ENCODE results near the gene HDAC4. TPM values are rescaled to one million over a fixed set of nuclear protein-coding genes. Genes with fewer than 3 reads are reported as not detected.

HDAC4 gene
- total and polyA plus RNA-seq, 2 of the 4 experiments (the other 2 are of a cell fraction): 4.1 to 7.2 TPM

DNA sequence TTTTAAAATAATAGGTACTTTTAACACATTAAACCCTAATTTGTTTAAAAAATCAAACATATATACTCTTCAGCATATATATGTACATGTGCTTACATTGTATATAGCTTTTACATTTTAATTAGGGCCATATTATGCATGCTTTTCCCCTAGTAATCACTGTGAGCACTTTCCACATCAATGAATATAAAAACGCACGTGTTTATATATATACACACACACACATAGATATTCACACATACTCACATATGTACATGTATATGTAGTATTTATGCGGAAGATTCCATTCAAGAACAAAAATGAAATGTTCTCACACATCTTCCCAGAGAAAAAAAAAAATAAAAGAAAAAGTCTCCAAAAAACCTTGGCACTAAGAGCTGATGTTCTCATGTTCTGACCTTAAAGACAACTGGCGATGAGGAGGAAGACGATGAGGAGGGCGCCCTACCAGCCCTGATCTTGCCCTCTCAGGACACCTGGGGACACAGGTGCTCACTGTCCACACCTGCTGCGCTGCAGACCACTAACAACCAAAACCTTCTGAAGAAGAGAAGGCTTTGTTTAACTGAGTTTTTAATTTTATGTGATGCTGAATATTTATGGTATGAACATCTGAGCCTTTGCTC, 184.7 kb downstream of the HDAC4 start:
- H2BK5ac ChIP-seq (ENCODE audit: low read depth, low read length, poor library complexity, severe bottlenecking): no peak overlapping the region
- 80% methylated on average over 1 of the region's 7 CpGs; no CpG with 5 or more reads in 1 of the 2 experiments for WGBS, 2 experiments (ENCODE audit: extremely low coverage in 2 of 2, insufficient read length in 1 of 2)
- H4K20me1 ChIP-seq (ENCODE audit: insufficient read depth, low read length): peaks cover 35% of the 10 kb centered on the region
- no peak overlapping the region for H3K9ac ChIP-seq (ENCODE audit: low read depth, low read length)
- no peak overlapping the region for H2AK9ac ChIP-seq (replicated peaks; ENCODE audit: low read depth, low read length, poor library complexity)
- H3K9me3 ChIP-seq (ENCODE audit: control insufficient read depth, insufficient read depth, low read length): no peaks in the 10 kb centered on the region
- H3K18ac ChIP-seq (ENCODE audit: low read depth, low read length): no peak overlapping the region
- H3K79me1 ChIP-seq (ENCODE audit: low read depth in 1 of 2, low read length in 2 of 2): peaks cover 21 to 48% of the 10 kb centered on the region in 2 experiments
- no peak overlapping the region for H2AK5ac ChIP-seq (ENCODE audit: low read depth, low read length)
- no peak overlapping the region for H2BK120ac ChIP-seq (ENCODE audit: low read depth, low read length)
- no peak overlapping the region for H3K4ac ChIP-seq (ENCODE audit: low read depth, low read length)
- H2BK15ac ChIP-seq (ENCODE audit: low read depth, low read length): no peak overlapping the region
- no peak overlapping the region for H4K91ac ChIP-seq (ENCODE audit: insufficient read depth, low read depth, low read length)
- CTCF ChIA-PET: no interaction called here
- intact Hi-C loops (cut with micrococcal nuclease) (no loop called here), in situ Hi-C loops (cut with MboI; ENCODE audit: low sequenced_read_pairs) (no loop called here), dilution Hi-C loops (cut with HindIII; ENCODE audit: low sequenced_read_pairs, unreplicated experiment) (no loop called here)
- peaks cover 7% of the 10 kb centered on the region; the same call in 1 of the 2 replicates for H3K9me1 ChIP-seq (ENCODE audit: insufficient read depth, low read length)
- BruUV-seq (replicated peaks): no TSS peak
- no peak overlapping the region for H3K14ac ChIP-seq (replicated peaks; ENCODE audit: low read depth, low read length)
- POLR2A ChIA-PET (ENCODE audit: unreplicated experiment): no interaction called here
- no peak overlapping the region for H2AFZ ChIP-seq (replicated peaks; ENCODE audit: low read length, poor library complexity)
- H4K8ac ChIP-seq (ENCODE audit: low read depth in 2 of 2, low read length in 2 of 2): no peak overlapping the region
- no peak overlapping the region for H3K23ac ChIP-seq (ENCODE audit: low read depth, low read length)
- H3K27ac ChIP-seq (ENCODE audit: insufficient read depth, low read length): no peak overlapping the region
- DNase-seq (no peak), ATAC-seq (ENCODE audit: low read depth) (no peak)
- H3K27me3 ChIP-seq (ENCODE audit: control insufficient read depth, insufficient read depth, low read length): no peaks in the 10 kb centered on the region
- no peak overlapping the region for H3K4me3 ChIP-seq (ENCODE audit: insufficient read depth, low read depth, low read length)
- no peak overlapping the region for H3K56ac ChIP-seq (ENCODE audit: extremely low read depth, insufficient read depth, low read length)
- no peak overlapping the region for H3K4me2 ChIP-seq (ENCODE audit: low read depth, low read length)
- H3K36me3 ChIP-seq (ENCODE audit: control insufficient read depth, insufficient read depth, low read length): no peaks in the 10 kb centered on the region
- H2BK20ac ChIP-seq (ENCODE audit: low read depth, low read length): no peak overlapping the region
- H3K4me1 ChIP-seq (ENCODE audit: control insufficient read depth, insufficient read depth, low read length): peaks cover 9% of the 10 kb centered on the region; the same call in 1 of the 2 replicates
- H4K5ac ChIP-seq (ENCODE audit: low read depth, low read length): no peak overlapping the region
- TF ChIP-seq CEBPB (IDR thresholded peaks at IDR 0.05; ENCODE audit: low read depth, low read length): no peak
- TF ChIP-seq SMC3 (IDR thresholded peaks at IDR 0.05; ENCODE audit: low read depth, low read length): no peak
- TF ChIP-seq, protein P1, sequence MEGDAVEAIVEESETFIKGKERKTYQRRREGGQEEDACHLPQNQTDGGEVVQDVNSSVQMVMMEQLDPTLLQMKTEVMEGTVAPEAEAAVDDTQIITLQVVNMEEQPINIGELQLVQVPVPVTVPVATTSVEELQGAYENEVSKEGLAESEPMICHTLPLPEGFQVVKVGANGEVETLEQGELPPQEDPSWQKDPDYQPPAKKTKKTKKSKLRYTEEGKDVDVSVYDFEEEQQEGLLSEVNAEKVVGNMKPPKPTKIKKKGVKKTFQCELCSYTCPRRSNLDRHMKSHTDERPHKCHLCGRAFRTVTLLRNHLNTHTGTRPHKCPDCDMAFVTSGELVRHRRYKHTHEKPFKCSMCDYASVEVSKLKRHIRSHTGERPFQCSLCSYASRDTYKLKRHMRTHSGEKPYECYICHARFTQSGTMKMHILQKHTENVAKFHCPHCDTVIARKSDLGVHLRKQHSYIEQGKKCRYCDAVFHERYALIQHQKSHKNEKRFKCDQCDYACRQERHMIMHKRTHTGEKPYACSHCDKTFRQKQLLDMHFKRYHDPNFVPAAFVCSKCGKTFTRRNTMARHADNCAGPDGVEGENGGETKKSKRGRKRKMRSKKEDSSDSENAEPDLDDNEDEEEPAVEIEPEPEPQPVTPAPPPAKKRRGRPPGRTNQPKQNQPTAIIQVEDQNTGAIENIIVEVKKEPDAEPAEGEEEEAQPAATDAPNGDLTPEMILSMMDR (conservative IDR thresholded peaks at IDR 0.05; ENCODE audit: low read depth, low read length): no peak
- no peak for TF ChIP-seq CHD1 (IDR thresholded peaks at IDR 0.05; ENCODE audit: low read depth, low read length)
- TF ChIP-seq BHLHE40 (IDR thresholded peaks at IDR 0.05; ENCODE audit: low read depth, low read length): no peak
- TF ChIP-seq POLR2A (IDR thresholded peaks at IDR 0.05; ENCODE audit: low read depth, low read length): no peak
- TF ChIP-seq, protein P2, sequence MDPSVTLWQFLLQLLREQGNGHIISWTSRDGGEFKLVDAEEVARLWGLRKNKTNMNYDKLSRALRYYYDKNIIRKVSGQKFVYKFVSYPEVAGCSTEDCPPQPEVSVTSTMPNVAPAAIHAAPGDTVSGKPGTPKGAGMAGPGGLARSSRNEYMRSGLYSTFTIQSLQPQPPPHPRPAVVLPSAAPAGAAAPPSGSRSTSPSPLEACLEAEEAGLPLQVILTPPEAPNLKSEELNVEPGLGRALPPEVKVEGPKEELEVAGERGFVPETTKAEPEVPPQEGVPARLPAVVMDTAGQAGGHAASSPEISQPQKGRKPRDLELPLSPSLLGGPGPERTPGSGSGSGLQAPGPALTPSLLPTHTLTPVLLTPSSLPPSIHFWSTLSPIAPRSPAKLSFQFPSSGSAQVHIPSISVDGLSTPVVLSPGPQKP (IDR thresholded peaks at IDR 0.05; ENCODE audit: borderline replicate concordance, low read depth, low read length): no peak
- TF ChIP-seq RCOR1 (IDR thresholded peaks at IDR 0.05; ENCODE audit: insufficient replicate concordance, low read length): no peak
- TF ChIP-seq MXI1 (IDR thresholded peaks at IDR 0.05; ENCODE audit: borderline replicate concordance, low read depth, low read length): no peak
- TF ChIP-seq, protein P3, sequence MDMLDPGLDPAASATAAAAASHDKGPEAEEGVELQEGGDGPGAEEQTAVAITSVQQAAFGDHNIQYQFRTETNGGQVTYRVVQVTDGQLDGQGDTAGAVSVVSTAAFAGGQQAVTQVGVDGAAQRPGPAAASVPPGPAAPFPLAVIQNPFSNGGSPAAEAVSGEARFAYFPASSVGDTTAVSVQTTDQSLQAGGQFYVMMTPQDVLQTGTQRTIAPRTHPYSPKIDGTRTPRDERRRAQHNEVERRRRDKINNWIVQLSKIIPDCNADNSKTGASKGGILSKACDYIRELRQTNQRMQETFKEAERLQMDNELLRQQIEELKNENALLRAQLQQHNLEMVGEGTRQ (IDR thresholded peaks at IDR 0.05; ENCODE audit: low read depth, low read length): no peak
- no peak for TF ChIP-seq MAFK (IDR thresholded peaks at IDR 0.05; ENCODE audit: low read depth, low read length)
- TF ChIP-seq RAD21 (IDR thresholded peaks at IDR 0.05; ENCODE audit: low read length): no peak
- TF ChIP-seq MAZ (IDR thresholded peaks at IDR 0.05; ENCODE audit: borderline replicate concordance, low read depth, low read length): no peak
- TF ChIP-seq FOS (IDR thresholded peaks at IDR 0.05; ENCODE audit: low read depth, low read length): no peak
- TF ChIP-seq NFE2L2 (IDR thresholded peaks at IDR 0.05; ENCODE audit: low read depth, low read length): no peak
- TF ChIP-seq RFX5 (IDR thresholded peaks at IDR 0.05; ENCODE audit: low read depth, low read length): no peak

All from IMR-90 (cell line).